Measurements from ENCODE around the gene PTPN14. TPM values are rescaled to one million over a fixed set of nuclear protein-coding genes. Genes with fewer than 3 reads are reported as not detected.
"Not testable (repeated sequence)": the region's sequence is repeated elsewhere in the genome, so short reads cannot be mapped to it uniquely, and the experiment has no call there.

Gene PTPN14
- polyA plus RNA-seq: 1 to 10 TPM; 2.0 to 8.8 (median 7.3) TPM

DNA sequence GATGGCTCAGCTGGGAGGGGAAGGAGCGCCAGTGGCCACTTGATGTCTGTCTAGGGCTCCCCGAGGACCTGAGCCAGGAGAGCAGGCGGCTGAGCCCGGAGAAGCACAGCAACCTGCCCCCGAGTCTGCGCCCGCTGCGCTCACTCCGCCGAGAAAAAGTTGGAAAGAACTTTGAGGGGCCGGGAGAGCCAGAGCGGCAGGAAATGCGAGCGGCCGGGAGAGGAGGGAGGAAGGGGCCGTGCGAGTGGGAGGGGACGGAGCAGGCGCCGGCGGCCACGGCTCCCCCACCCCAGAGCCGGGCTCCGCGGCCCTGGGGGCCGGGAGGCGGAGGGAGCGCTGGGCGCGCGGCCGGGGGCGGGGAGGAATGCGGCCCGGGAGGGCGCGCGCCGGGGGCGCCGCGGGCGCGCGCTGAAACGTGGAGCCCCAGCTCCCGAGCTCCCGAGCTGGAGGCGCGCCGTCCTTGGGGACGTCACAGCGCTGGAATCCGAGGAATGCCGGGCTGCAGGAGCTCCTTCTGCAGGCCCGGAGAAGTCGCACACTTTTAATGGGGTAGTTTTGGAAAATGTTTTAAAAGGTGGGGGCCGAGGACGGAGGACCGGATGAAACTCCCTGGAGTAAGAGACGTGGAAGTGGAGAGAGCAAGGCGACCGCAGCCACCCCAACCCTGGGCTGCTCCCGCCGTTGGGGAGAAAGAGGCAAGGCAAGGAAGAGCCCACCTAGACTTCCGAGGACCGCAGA lies at the start of gene PTPN14:
Gene PTPN14 (minus strand): TSS at position 167 of the 738 bp plus-strand sequence. CDS start 86,799 bp downstream, outside the sequence.
- WGBS, 3 donors: 0 to 1% (median 1%) methylated on average over 57 to 67 of the region's 67 CpGs
- peak within 1 kb of the TSS; percentile 74 for H3K27ac ChIP-seq (ENCODE audit: low read depth, low read length)

DNA sequence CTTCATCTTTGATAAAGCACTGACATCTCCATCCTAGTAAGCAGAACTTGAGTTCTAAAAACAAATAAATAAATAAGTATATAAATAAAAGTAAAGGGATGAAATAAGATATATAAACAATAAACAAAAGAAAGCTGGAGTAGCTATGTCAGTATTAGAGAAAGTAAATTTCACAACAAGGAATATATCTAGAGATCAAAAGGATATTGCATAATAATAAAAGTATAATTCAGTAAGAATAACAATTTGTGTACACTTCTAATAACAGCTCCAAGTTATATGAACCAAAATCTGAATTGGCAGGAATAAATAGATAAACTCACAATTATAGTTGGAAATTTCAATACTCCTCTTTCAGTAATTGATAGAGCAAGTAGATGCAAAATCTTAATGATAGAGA lies 41.8 kb upstream of the PTPN14 start:
- H3K27ac ChIP-seq (ENCODE audit: low read depth, low read length): no peak overlapping the region

DNA sequence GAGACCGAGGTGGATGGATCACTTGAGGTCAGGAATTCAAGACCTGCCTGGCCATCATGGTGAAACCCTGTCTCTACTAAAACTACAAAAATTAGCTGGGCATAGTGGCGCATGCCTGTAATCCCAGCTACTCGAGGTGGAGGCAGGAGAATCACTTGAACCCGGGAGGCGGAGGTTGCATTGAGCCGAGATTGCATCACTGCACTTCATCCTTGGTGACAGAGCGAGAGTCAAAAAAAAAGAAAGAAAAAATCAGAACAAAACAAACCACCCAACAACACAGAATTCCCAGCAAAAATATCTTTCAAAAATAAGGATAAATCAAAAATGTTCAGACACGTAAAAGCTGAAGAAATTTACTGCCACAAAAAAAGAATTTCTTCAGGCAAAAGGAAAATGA lies 40.5 kb upstream of the PTPN14 start:
- H3K27ac ChIP-seq (ENCODE audit: low read depth, low read length): not testable (repeated sequence)
- WGBS, 3 donors: 85 to 87% (median 87%) methylated on average over 8 of the region's 8 CpGs

DNA sequence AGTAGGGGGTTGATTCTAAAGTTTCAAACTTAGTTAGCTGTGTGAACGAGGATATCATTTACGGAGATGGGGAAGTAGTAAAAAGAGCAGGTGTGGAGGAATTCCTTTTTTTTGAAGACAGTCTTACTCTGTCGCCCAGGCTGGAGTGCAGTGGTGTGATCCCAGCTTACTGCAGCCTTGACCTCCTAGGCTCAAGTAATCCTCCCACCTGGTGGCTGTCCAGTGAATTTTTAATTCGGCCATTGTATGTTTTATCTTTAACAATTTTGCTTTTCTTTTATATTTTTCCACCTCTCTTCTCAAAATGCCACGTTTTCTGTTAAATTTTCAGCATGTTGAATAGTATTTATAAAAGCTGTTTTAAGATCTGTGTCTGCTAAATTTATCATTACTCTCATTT lies 39.3 kb upstream of the PTPN14 start:
- 79 to 81% (median 79%) methylated on average over 5 of the region's 5 CpGs for WGBS, 3 donors
- H3K27ac ChIP-seq (ENCODE audit: low read depth, low read length): no peak overlapping the region

DNA sequence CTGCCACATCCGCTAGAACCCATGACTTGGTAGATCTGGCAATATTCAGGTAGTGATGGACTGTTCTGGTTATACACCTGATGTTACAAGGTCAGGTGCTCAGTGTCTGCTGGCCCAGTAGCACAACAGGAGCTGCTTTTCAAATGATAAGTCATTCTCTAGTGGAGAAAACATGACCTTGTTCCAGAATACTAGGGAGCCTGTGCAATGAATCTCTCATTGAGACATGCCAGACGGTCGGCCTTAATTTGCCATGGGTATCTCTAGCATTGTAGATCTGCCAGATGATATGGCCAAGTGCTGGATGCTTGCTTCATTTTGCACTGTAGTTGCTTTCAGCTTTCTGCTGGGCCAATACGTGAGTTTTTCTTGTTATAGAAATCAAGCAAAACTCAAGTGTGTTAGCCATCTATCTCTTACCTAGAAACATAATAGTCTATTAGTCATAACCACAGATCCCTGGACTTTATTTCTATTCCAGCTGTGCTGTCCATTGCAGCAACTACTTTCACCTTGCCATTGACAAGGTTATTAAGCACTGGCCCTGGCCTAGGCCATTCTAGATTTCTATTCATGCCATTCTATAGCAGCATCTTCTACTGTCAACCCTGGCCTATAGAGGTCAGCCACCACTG lies 37.7 kb upstream of the PTPN14 start:
- WGBS, 3 donors: 87 to 91% (median 88%) methylated on average over 4 of the region's 4 CpGs
- H3K27ac ChIP-seq (ENCODE audit: low read depth, low read length): no peak overlapping the region

DNA sequence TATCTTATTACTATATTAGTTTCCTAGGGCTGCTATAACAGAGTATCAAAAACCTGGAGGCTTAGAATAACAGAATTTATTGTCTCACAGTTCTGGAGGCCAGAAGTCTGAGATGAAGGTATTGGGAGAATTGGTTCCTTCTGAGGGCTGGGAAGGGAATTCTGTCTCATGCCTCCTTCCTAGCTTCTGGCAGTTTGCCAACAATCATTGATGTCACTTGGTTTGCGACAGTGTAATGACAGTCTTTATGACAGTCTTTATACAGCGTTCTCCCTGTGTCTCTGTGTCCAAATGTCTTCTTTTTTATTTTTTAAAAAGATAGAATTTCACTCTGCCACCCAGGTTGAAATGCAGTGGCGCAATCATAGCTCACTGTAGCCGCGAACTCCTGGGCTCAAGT lies 35.8 kb upstream of the PTPN14 start:
- 79 to 86% (median 82%) methylated on average over 5 of the region's 5 CpGs for WGBS, 3 donors
- H3K27ac ChIP-seq (ENCODE audit: low read depth, low read length): no peak overlapping the region

DNA sequence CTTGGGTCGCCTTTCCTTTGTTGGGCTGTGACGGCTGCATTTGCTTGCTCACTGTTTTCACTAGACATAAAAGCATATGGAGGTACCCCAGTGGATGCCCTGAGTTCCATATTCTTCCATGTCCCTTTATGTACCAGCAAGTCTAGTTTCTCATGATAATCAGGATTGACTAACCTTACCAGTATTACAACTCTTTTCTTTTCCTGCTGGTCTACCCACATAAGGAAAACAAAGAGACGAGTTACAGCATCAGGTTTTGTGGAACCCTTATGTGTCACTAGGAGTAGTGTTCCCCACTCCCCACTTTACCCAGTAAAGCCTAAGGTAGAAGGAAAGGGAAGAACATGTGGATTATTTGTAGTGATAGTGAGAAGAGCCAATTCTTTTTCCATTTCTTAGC lies 35.2 kb upstream of the PTPN14 start:
- no peak overlapping the region for H3K27ac ChIP-seq (ENCODE audit: low read depth, low read length)
- 82 to 90% (median 85%) methylated on average over 3 of the region's 3 CpGs for WGBS, 3 donors

DNA sequence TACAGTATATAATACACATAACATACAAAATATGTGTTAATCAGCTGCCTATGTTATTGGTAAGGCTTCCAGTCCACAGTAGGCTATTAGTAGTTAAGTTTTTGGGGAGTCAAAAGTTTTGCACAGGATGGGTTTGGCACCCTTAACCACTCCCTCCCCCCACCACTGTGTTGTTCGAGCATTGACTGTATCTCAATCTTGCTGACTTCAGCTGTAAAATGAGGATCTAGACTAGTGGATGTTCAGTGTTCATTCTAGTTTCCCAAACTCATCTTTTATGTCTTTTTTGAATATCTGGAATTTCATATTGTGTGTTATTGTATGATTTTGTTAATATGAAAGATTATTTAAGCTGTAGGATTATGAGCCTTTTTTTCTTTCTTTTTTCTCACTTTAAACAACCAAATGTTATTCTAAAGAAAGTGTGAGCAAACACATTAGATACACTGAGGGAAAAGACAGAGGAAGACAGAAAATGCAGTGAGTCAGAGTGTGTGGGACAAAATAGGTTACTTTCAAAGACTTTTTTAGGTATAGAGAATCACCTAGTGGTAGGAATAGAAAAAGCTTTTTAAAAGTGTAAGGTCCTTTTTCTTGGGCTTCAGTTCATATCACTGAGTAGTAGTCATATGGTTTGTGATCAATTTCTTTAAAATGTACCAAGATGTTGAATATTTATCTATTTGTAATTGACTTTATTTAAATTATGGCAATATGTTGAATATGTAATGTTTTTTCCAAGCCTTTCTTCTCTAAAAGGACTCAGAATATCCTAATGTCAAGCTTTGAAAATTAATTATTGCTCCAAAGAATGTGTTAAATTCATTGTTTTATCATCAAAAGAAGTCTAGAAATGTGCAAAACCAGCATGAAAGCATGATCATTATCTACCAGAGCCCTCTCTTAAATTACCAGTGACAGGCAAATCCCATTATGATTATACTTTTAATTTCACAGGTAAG lies 33.7 kb upstream of the PTPN14 start:
- WGBS, 3 donors: 38 to 55% (median 44%) methylated on average over 1 of the region's 1 CpG
- no peak overlapping the region for H3K27ac ChIP-seq (ENCODE audit: low read depth, low read length)

DNA sequence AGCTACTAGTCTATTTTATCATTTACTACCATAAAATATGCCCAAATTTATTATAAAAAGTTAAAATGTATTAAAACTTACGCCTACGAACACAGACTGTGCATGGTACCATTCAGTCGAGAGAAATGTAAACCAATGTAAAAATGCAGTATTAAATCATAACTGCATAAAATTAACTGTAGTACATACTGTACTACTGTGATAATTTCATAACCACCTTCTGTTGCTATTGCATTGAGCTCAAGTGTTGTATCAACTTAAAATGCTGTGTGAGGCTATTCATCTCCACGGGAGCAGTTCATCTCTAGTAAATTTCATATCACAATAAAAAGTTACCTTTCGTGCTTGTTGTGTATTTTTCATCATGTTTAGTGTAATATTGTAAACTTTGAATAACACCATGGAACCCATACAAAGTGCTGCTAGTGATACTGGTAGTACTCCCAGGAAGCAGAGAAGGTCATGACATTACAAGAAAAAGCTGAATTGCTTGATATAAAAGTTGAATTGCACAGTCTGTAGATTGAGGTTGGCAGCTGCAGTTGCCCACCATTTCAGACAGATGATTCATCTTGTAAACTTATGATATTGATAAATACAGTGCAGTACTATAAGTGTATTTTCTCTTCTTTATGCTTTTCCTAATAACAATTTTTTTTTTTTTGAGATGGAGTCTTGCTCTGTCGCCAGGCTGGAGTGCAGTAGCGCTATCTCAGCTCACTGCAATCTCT lies 32.6 kb upstream of the PTPN14 start:
- H3K27ac ChIP-seq (ENCODE audit: low read depth, low read length): no peak overlapping the region
- 86 to 90% (median 89%) methylated on average over 7 of the region's 7 CpGs for WGBS, 3 donors

DNA sequence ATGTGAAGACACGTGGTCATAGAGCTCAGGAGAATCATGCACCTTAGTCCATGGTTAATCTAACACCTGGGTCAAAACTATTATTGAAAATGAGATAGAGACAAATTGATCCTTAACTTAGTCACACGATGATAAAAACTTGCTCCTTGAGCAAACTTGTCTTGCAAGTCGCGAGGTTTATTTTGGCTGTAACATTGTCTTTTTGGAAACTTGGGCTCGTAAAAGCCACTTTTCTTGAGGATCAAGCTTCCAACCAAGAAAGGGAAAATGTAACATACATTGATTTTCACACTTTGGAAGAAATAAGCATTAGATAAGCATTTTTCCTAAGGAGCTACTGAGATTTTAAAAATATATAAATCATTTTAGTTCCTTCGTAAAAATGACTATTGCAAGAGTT lies 31.7 kb upstream of the PTPN14 start:
- 57 to 87% (median 84%) methylated on average over 6 of the region's 6 CpGs for WGBS, 3 donors
- no peak overlapping the region for H3K27ac ChIP-seq (ENCODE audit: low read depth, low read length)

DNA sequence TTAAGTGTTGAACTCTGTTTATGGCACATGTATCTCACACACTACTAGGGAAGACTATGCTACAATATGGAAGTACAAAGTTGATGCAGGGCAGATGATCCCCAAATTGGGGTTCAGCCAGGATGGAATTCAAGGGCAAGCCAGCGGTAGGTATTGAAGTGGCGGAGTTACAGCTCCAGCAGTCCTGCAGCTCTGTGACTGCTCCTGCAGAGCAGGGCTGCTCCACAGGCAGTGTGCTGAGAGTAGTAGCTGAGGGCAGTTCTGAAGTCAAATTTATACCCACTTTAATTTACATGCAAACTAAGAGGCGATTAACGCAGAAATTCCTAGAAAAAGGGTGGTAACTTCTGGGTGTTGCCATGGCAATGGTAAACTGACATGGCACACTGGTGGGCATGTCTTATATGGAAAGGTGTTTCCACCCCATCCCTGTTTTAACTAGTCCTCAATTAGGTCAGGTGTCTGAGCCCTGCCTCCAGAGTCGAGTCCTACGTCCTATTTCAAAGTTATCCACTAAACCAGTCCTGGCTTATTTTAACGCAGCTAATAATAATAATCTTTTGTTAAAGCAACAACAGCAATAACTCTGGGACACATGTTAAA lies 31.0 kb upstream of the PTPN14 start:
- no peak overlapping the region for H3K27ac ChIP-seq (ENCODE audit: low read depth, low read length)
- WGBS, 3 donors: 77 to 90% (median 80%) methylated on average over 7 of the region's 7 CpGs

DNA sequence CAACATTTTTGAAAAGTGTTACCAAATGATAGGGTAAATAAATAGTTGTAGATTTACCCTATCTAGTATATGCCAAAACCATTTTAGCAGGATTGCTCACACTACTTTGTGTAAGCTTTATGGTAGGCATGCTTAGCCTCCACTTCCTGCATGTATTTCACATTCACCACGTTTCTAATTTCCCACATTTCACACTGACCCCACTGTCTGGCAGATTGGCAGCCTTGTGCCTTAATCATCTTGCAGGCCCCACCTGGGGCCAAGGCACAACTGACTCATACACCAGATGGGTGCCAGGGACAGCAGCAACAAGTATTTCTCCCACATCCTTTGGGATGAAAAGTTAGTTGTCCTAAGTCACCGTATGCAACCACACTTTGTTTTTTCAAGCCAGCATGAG lies 30.4 kb upstream of the PTPN14 start:
- WGBS, 3 donors: 34 to 42% (median 35%) methylated on average over 2 of the region's 2 CpGs

DNA sequence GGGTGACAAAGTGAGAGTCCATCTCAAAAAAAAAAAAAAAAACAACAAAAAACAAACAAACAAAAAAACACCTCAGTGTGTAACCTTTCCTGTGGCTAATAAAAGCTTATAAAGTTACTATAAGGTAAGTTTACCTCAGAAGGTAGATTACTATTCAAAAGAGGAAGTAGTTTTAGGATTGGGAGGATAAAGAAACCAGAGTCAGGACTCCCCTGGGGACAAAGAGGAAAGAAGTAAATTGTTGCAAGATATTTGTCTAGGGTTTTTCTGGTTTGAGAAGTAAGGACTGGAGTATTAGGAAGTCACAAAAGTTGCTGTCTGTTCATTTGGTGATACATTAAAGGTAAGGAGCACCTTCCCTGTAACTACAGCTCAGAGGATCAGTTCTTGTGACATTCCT lies 27.8 kb upstream of the PTPN14 start:
- H3K27ac ChIP-seq (ENCODE audit: low read depth, low read length): no peak overlapping the region

More for the DNA sequence above, 30.4 kb upstream of the PTPN14 start:
- H3K27ac ChIP-seq (ENCODE audit: low read depth, low read length): no peak overlapping the region

DNA sequence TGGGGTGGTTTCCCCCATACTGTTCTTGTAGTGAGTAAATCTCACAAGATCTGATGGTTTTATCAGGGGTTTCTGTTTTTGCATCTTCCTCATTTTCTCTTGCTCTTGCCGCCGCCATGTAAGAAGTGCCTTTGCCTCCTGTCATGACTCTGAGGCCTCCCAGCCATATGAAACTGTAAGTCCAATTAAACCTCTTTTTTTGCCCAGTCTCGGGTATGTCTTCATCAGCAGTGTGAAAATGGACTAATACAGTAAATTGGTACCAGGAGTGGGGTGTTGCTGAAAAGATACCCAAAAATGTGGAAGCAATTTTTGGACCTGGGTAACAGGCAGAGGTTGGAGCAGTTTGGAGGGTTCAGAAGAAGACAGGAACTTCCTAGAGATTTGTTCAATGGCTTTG lies 24.7 kb upstream of the PTPN14 start:
- H3K27ac ChIP-seq (ENCODE audit: low read depth, low read length): not testable (repeated sequence)

DNA sequence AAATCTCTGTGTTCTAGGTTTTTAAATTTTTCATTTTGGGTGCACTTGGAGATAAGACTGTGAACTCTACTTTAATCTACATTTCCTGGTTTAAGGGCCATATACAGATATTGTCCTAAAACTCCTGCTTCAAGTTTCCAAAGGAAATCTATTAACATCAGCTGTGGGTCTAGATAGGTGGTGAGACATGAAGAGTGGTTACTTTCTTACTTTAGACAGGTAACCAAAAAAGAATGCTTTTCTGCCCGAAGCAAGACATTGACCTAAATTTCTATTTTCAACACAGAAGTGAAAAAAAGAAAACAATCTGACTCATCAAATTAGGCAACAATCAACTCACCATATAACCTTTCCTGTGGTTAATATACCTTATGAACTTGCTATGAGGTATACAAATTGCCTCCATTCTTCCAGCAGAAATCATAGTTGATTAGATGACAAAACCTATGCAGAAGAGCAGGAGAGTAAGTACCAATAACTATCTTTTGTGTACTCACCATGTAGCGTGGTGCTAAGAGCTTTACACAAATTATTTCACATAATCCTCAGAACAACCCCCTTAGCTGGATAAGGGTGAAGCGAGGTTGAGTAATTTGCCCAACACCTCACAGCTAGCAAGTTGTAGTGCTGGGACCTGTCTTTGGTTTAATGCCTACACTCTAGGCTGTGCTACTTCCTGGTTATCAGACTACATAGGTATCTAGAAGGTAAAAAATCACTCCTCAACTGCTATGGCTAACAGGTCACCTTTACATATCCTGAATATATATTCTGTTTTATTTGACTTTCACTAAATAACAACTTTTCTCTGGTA lies 23.4 kb upstream of the PTPN14 start:
- H3K27ac ChIP-seq (ENCODE audit: low read depth, low read length): no peak overlapping the region
- 87 to 92% (median 92%) methylated on average over 3 of the region's 3 CpGs for WGBS, 3 donors

More for the DNA sequence above, 24.7 kb upstream of the PTPN14 start:
- 71 to 89% (median 85%) methylated on average over 3 of the region's 3 CpGs for WGBS, 3 donors

DNA sequence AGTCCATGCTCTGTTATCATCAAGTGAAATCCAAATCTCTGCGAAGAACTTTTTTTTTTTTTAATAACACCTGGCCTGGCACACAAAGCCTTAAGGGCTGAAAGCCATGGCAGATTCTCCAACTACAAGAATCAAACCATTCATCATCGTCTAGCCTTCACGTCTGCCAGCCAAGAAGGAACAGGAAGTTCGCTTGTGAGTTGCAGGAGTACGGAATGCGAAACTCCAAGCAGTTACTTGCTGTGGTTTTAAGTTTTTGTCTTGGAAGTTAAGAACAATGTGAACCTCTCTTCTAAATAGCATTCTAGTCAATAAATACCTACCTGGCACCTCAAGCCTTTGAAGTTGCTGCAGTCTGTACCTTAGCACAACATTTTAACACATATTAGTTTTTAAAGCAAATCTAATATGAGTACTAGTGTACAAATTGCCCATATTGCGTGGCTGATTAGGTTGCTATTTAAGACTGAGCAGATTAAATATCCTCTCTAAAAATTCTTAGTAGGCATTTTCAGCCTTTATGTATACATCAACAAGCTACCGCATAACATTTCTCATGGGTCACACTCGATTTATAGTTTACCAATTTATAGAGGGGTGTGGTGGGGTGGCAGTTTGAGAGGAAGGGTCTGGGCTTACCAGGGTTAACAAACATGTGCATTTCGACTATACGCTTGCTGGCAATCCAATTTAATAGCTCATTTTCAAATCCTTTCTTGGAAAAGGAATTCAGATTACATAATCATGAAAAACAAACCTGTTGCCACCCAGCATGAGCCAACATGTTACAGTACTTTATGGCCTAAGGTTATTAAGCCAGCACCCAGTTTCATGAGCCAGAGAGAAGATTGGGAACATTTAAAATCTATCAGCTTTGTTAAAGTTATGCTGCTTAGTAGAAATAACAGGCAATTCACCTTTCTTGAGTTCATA lies 22.2 kb upstream of the PTPN14 start:
- H3K27ac ChIP-seq (ENCODE audit: low read depth, low read length): no peak overlapping the region

More for the DNA sequence above, 22.2 kb upstream of the PTPN14 start:
- WGBS, 3 donors: 59 to 72% (median 67%) methylated on average over 11 of the region's 11 CpGs

All from adipose tissue (tissue), 3 donors.